PC-3 (cell line): Measurements from ENCODE around the gene BMP4. TPM values are rescaled to one million over a fixed set of nuclear protein-coding genes. Genes with fewer than 3 reads are reported as not detected.

Experiments used
- ATAC-seq: fragments of 200-7000 bp; cut with Tn5 transposase; 2 replicates; pipeline ENCODE4 v1.9.1; 2020; ENCODE audit warnings: mild to moderate bottlenecking, moderate library complexity
- Bru-seq: library from RNA; stranded (reverse); fragments of 400-500 nt; gene quantifications from one replicate; lab custom pipeline; 2021; lab: Mats Ljungman, UMichigan
- BruChase-seq, 2 experiments: library from RNA; stranded (reverse); fragments of 400-500 nt; gene quantifications; one replicate each; lab custom pipeline; 2021; lab: Mats Ljungman, UMichigan
- BruUV-seq: library from RNA; stranded (reverse); fragments of 400-500 nt; replicated peaks from 2 replicates; lab custom pipeline; 2021; lab: Mats Ljungman, UMichigan
- CTCF ChIA-PET: fragments of 300-600 bp; sonication (Branson Sonifier 250); formaldehyde crosslinking; loops from one replicate; lab custom pipeline; 2022; ENCODE audit warnings: antibody characterized with exemption; lab: Charles Lee
- POLR2A ChIA-PET: fragments of 300-600 bp; sonication (Branson Sonifier 250); formaldehyde crosslinking; loops from one replicate; lab custom pipeline; 2022; ENCODE audit warnings: antibody characterized with exemption; ENCODE audit not compliant: unreplicated experiment; lab: Charles Lee
- DNase-seq: peaks from one replicate; pipeline ENCODE4 v3.0.0-alpha.2; 2015
- H2AFZ ChIP-seq: fragments of 300-600 bp; sonication (generic); 2 replicates; pipeline ENCODE4 v1.6.0; 2016; ENCODE audit warnings: antibody characterized with exemption, low read length
- H3F3A ChIP-seq: fragments of 300-600 bp; sonication (generic); one replicate; pipeline ENCODE4 v1.6.0; 2017; ENCODE audit warnings: antibody characterized with exemption, low read length, control low read depth, mild to moderate bottlenecking; ENCODE audit not compliant: unreplicated experiment
- H3K27ac ChIP-seq: fragments of 300-600 bp; sonication (generic); 2 replicates; pipeline ENCODE4 v1.5.1; 2016; ENCODE audit warnings: mild to moderate bottlenecking, low read length
- H3K27me3 ChIP-seq: fragments of 300-600 bp; sonication (generic); 2 replicates; pipeline ENCODE4 v1.6.1; 2016; ENCODE audit warnings: low read length, mixed read lengths
- H3K36me3 ChIP-seq: fragments of 300-600 bp; sonication (generic); 2 replicates; pipeline ENCODE4 v1.6.1; 2016; ENCODE audit warnings: low read depth, mixed run types, low read length, mixed read lengths
- H3K4me1 ChIP-seq: fragments of 300-600 bp; sonication (generic); 2 replicates; pipeline ENCODE4 v1.5.1; 2016; ENCODE audit warnings: low read length; ENCODE audit not compliant: insufficient read depth
- H3K4me2 ChIP-seq: fragments of 300-600 bp; sonication (generic); 2 replicates; pipeline ENCODE4 v1.6.0; 2016; ENCODE audit warnings: low read length
- H3K4me3 ChIP-seq: fragments of 300-600 bp; sonication (generic); 2 replicates; pipeline ENCODE4 v1.5.1; 2016; ENCODE audit warnings: mild to moderate bottlenecking, low read length, mixed read lengths
- H3K79me2 ChIP-seq: fragments of 300-600 bp; sonication (generic); 2 replicates; pipeline ENCODE4 v1.6.1; 2017; ENCODE audit warnings: low read length, mixed read lengths
- H3K9ac ChIP-seq: fragments of 300-600 bp; sonication (generic); 2 replicates; pipeline ENCODE4 v1.6.0; 2016; ENCODE audit warnings: mild to moderate bottlenecking, low read length
- H3K9me2 ChIP-seq: fragments of 300-600 bp; sonication (generic); replicated peaks from 2 replicates; pipeline ENCODE4 v1.6.1; 2016; ENCODE audit warnings: mixed run types, low read length, mixed read lengths
- H3K9me3 ChIP-seq: fragments of 300-600 bp; sonication (generic); 2 replicates; pipeline ENCODE4 v1.6.1; 2016; ENCODE audit warnings: low read length, mixed read lengths
- H4K20me1 ChIP-seq: fragments of 300-600 bp; sonication (generic); 2 replicates; pipeline ENCODE4 v1.6.1; 2016; ENCODE audit warnings: low read length, mixed read lengths
- EZH2 ChIP-seq: fragments of 300-600 bp; sonication (generic); IDR thresholded peaks from one replicate; pipeline ENCODE4 v1.6.1; 2017; ENCODE audit warnings: antibody characterized with exemption, mild to moderate bottlenecking, low read length; ENCODE audit not compliant: unreplicated experiment
- EZH2phosphoT487 ChIP-seq: fragments of 300-600 bp; sonication (generic); IDR thresholded peaks from 2 replicates; pipeline ENCODE4 v1.6.1; 2018; ENCODE audit warnings: mild to moderate bottlenecking, antibody characterized with exemption, low read length, borderline replicate concordance
- intact Hi-C: fragments of 100-400 bp; cut with micrococcal nuclease; formaldehyde crosslinking; loops from 2 replicates; pipeline ENCODE4 v1.9.0; 2023
- long read RNA-seq: library from polyadenylated mRNA; unstranded; transcript quantifications from one replicate; pipeline ENCODE4 v2.0.0, GENCODE V29; 2021; ENCODE audit not compliant: unreplicated experiment
- total RNA-seq: library from RNA; depleted of rRNA; stranded (reverse); fragments of >200 nt; gene quantifications from 2 replicates; pipeline ENCODE4 v1.2.3, GENCODE V29; 2014; rRNA removed
- TF ChIP-seq, protein P1 (sequence below): fragments of 300-600 bp; sonication (generic); conservative IDR thresholded peaks from 2 replicates; pipeline ENCODE4 v1.5.1; 2017; ENCODE audit warnings: antibody characterized with exemption, low read depth, mild to moderate bottlenecking, low read length

The BMP4 gene
- 8.7 and 16.5 TPM in 2 replicates for total RNA-seq
- percentile 64 among the genes with signal in this experiment for Bru-seq, nascent RNA
- percentile 73 among the genes with signal in this experiment for BruChase-seq, experiment 1, labeled RNA remaining after a 6-hour chase
- BruChase-seq, experiment 2, labeled RNA remaining after a 2-hour chase = percentile 76 among the genes with signal in this experiment
- long read RNA-seq, transcript BMP4-205 (3 exons, 1,705 nt) = major isoform, 5 of 26 reads
- long read RNA-seq, partial matches to known transcripts = 1 of 26 reads
- long read RNA-seq, other reads (novel, unspliced or antisense) = 18 of 26 reads

DNA sequence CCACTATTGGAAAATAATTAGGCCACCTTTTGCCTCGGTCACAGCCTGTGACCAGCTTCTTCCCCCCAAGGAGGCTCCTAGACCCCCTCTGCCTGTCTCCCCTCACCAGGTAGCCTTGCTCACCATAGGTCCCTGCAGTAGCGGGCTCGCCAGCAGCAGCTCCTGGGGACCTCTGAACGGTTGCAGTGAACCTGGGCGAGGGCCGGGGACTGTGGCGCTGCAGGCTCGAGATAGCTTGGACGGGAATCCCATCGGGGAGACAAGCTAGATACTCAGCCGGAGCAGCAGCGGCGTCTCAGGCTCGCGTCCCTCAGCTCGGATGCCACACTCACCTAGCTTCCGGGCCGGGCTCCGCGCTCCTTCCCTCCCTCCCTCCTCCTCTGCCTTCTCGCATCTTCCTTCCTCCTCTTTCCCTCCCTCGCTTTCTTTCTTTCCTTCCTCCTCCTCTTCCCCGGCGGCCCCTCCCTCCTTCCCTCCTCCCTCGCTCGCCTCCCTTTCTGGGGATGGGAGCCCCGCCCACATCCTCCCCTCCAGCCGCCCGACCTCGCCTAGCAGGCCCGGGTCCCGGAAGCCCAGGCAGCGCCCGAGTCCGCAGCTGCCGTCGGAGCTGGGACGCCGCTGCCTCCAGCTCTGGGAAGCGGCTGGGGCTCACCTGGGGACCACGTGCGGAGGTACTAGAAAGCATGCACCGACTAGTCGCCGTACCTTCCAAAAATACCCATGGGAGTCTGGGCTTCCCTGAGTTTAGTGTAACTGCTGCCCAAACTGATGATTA, at the start of gene BMP4:
BMP4 (minus strand) TSS at position 399 of the 775 bp plus-strand sequence. CDS start 4,603 bp downstream, outside the sequence.
- H3F3A ChIP-seq = no peaks in the 10 kb centered on the region
- peaks cover 13% of the 10 kb centered on the region for H3K79me2 ChIP-seq
- peak within 1 kb of the TSS; percentile 91; the same call in 1 of the 2 replicates for H3K4me3 ChIP-seq
- no peaks in the 10 kb centered on the region for H3K9me2 ChIP-seq
- peak within 1 kb of the TSS; percentile 91 for H3K4me2 ChIP-seq
- H3K9ac ChIP-seq = no peak within 1 kb of the TSS
- ChIA-PET CTCF (interaction anchor here (0.5 to 1.5 kb wide), 4 partner anchors 95 to 392 kb away, joined by 3 to 7 read pairs (median 5); no protein-coding TSS in a partner anchor), POLR2A (interaction anchor here (0.6 kb wide), 1 partner anchor 149 kb away, joined by 3 read pairs; no protein-coding TSS in a partner anchor)
- 0 out of 2 replicates have a peak, but pooled peaks cover 4% of the 10 kb centered on the region for H3K4me1 ChIP-seq
- no TSS peak for BruUV-seq
- intact Hi-C loops = loop anchor here (10.0 kb wide), 1 partner anchor 522 kb away; no protein-coding TSS in a partner anchor
- TF ChIP-seq, protein P1, sequence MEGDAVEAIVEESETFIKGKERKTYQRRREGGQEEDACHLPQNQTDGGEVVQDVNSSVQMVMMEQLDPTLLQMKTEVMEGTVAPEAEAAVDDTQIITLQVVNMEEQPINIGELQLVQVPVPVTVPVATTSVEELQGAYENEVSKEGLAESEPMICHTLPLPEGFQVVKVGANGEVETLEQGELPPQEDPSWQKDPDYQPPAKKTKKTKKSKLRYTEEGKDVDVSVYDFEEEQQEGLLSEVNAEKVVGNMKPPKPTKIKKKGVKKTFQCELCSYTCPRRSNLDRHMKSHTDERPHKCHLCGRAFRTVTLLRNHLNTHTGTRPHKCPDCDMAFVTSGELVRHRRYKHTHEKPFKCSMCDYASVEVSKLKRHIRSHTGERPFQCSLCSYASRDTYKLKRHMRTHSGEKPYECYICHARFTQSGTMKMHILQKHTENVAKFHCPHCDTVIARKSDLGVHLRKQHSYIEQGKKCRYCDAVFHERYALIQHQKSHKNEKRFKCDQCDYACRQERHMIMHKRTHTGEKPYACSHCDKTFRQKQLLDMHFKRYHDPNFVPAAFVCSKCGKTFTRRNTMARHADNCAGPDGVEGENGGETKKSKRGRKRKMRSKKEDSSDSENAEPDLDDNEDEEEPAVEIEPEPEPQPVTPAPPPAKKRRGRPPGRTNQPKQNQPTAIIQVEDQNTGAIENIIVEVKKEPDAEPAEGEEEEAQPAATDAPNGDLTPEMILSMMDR = no peak
- TF ChIP-seq EZH2phosphoT487 = no peak
- TF ChIP-seq EZH2 = no peak
- no peaks in the 10 kb centered on the region for H3K9me3 ChIP-seq
- DNase-seq (no peak), ATAC-seq (no peak)
- peak within 1 kb of the TSS; percentile 90; the same call in 1 of the 2 replicates for H2AFZ ChIP-seq
- H3K27me3 ChIP-seq = no peaks in the 10 kb centered on the region
- H4K20me1 ChIP-seq = no peaks in the 10 kb centered on the region
- H3K36me3 ChIP-seq = no peaks in the 10 kb centered on the region
- H3K27ac ChIP-seq = no peak within 1 kb of the TSS

DNA sequence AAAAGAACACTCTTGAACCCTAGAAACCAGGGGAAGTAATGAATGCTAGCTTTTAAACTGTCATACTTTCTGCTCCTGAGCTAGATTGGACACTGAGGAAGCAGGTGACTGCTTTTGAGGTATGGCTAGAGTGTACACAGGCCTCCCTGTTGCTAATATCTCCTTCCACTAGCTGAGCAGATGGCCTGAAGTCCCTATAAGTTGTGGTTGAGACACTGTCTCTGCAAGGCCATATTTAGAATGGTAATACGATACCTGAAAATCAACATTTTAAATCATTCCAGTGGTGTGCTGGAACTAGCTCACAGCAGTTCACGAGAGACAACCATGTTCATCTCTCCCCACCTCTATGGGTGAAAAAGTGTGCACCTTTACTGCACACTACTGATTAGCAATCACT, 46.4 kb upstream of the BMP4 start:
- Histone ChIP-seq H4K20me1 (no peaks in the 10 kb centered on the region), H3K27ac (no peak overlapping the region), H3K36me3 (no peaks in the 10 kb centered on the region), H3K4me1 (no peaks in the 10 kb centered on the region), H3F3A (no peaks in the 10 kb centered on the region), H3K9me2 (no peaks in the 10 kb centered on the region), H3K79me2 (no peaks in the 10 kb centered on the region), H3K4me2 (no peak overlapping the region), H2AFZ (no peak overlapping the region), H3K9me3 (no peaks in the 10 kb centered on the region), H3K9ac (no peak overlapping the region), H3K27me3 (no peaks in the 10 kb centered on the region), H3K4me3 (no peak overlapping the region)
- CTCF ChIA-PET = no interaction called here
- DNase-seq (peak; percentile 13), ATAC-seq (peak; percentile 64)
- POLR2A ChIA-PET = no interaction called here
- TF ChIP-seq EZH2 = no peak
- TF ChIP-seq, protein P1 = no peak
- TF ChIP-seq EZH2phosphoT487 = no peak
- intact Hi-C loops = no loop called here
- BruUV-seq = no TSS peak
